ENCODE results near the gene DHRSX.
"Not testable (repeated sequence)": the region's sequence is repeated elsewhere in the genome, so short reads cannot be mapped to it uniquely, and the experiment has no call there.

The DHRSX gene

DNA sequence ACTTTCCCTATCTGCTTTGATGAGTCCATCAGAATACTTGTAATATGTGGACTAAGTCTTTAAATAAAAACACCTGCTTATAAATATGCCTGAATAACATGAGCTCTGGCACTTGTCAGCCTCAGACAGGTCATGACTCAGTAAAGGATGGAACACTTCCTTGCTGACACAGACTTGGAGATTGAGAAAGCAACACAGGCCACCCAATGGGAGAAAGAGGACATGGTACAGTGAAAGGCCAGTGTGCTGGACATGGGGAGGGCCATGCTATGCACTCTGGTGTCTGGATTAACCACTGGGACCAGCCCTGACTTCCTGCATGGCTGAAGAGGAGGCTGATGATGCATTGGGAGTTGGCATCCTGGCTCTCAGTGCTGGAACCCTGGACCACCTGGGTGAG lies 149.5 kb downstream of the DHRSX start:
- DNase-seq (ENCODE audit: low read depth in 3 of 3): no peak

DNA sequence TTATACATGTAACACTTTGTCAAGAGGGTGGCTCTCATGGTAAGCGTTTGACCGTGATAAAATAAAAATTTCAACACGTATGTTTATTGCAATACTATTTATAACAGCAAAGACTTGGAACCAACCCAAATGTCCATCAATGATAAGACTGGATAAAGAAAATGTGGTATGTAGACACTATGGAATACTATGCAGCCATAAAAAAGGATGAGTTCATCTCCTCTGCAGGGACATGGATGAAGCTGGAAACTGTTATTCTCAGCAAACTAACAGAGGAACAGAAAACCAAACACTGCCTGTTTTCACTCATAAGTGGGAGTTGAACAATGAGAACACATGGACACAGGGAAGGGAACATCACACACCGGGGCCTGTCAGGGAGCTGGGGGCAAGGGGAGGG lies 150.1 kb downstream of the DHRSX start:
- not testable (repeated sequence) for DNase-seq (ENCODE audit: low read depth in 3 of 3)

DNA sequence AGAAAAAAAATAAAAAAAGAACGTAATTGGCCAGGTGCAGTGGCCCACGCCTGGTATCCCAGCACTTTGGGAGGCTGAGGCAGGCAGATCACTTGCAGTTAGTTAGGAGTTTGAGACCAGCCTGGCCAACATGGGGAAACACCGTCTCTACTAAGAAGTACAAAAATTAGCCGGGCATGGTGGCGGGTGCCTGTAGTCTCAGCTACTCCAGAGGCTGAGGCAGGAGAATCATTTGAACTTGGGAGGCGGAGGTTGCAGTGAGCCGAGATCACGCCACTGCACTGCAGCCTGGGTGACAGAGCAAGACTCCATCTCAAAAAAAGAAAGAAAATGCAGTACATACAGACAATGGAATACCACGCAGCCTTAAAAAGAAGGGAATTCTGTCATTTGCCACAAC lies 150.7 kb downstream of the DHRSX start:
- not testable (repeated sequence) for DNase-seq (ENCODE audit: low read depth in 3 of 3)

DNA sequence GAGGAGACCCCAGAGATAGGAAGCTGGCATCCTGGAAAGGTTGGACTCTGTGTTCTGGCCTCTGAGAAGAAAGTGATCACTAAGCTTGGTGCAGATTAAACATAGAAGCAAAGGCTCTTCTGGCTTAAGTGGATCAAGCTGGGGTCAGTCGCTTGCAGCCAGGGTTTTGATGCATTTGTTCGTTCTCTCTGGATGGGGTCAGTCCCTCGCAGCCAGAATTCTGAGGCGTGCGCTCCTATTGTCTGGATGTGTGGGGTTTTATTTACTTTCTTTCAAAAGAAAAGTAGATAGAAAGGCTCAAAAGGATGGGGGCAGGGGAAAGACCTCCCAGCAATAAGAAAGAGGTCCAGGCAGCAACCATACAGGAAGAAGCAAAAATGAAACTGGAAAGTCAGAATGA lies 152.6 kb downstream of the DHRSX start:
- no peak for DNase-seq (ENCODE audit: low read depth in 3 of 3)

DNA sequence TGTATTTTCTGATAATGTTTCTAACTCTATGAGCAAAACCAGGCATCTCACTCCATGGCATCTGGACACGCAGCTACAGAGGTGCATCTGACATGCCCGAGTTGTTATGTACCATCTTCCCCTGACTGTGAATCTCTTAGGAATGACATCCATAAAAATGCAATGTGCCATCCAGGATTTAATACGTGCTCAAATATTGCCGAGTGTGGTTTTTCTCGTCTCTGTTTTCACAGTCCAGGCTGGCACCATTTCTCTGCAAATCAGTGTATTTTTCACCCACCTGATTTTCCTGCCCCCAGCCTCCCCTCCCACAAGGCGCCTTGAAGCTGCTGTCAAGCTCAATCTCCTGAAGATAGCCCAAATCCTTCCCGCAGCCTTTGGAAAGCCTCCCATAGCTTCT lies 154.6 kb downstream of the DHRSX start:
- DNase-seq (ENCODE audit: low read depth in 3 of 3): no peak

DNA sequence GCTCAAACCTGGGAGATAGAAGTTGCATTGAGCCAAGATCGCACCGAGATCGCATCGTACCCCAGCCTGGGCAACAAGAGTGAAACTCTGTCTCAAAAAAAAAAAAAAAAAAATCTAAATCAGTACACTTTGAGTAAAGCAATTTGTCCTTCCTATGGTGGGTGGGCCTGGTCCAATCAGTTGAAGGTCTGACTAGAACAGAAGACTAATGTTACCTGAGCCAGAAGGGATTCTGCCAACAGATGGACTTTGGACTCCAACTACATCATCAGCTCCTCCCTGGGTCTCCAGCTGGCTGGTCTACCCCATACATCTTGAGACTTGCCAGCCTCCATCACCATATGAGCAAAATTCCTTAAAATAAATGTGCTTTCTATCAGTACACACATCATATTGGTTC lies 155.2 kb downstream of the DHRSX start:
- no peak for DNase-seq (ENCODE audit: low read depth in 3 of 3)

DNA sequence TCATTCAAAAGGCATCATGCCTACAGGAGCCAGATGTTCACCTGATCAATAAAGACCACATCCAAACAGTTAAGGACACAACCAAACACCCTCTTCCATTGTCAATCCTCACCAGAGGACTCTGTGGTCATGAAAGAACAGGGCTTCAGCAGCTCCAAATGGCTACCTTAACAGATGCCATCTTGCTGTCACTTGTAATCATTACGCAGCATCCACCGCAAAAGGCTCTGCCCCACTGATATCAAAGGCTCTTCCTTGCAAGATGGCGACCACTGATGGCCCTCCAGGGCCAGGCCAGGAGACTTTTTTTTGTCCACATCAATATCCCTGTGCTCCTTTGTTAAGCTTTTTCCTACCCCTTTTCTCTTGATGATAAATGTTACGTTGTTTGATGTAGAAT lies 157.4 kb downstream of the DHRSX start:
- no peak for DNase-seq (ENCODE audit: low read depth in 3 of 3)

DNA sequence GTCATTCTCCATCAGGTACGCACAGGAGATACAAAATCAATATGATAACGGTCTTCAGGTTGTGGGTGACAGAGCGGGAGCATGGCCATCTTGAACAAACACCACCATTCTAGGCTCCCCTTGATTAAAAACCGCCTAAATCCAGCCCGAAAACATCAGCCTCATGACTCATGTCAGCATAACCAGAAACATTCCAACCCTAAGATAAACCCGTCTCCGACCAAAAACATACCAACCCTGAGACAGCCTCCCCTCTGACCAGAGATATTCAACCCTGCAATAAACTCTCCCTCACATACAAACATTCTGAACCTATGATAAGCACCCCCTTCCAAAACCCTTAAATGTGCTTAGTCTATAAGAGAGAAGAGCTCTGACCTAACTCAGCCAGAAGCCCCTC lies 157.9 kb downstream of the DHRSX start:
- no peak for DNase-seq (ENCODE audit: low read depth in 3 of 3)

DNA sequence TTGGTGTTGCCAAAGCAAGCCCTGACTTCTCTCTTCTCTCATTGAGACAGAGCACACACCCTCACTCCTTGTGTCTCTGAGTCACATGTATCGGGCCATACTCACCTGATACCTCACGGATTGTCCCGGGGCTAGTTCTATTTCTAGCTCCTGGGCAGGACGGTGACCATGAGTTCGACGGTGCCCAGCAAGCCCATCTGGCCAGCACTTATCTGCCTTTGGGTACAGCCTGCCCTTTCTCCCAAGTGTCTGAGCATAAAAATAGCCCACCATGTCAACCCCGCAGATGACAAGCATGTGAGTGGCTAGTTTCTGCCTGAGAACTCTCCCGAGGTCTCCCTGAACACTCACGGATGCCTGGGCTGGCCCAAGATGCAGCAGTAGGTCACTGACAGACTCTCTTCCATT lies 158.5 kb downstream of the DHRSX start:
- no peak for DNase-seq (ENCODE audit: low read depth in 3 of 3)

DNA sequence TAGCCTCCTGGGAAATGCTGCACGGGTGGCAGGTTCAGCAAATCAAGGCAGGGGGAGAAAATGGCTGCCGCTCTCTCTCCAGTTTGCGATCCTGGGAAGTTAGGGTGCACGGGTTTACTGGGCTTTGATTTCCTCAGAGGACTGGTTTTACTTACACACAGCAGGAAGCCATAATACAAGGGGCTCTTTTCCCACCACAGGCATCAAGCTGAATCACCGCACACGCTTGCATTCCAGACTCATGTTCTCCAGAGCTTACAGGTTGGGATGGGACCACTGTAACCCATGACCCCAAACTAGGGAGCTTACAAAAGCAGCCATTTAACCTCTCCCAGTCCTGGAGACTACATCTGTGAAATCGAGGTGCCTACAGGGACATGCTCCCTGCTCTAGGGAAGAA lies 159.8 kb downstream of the DHRSX start:
- no peak for DNase-seq (ENCODE audit: low read depth in 3 of 3)

DNA sequence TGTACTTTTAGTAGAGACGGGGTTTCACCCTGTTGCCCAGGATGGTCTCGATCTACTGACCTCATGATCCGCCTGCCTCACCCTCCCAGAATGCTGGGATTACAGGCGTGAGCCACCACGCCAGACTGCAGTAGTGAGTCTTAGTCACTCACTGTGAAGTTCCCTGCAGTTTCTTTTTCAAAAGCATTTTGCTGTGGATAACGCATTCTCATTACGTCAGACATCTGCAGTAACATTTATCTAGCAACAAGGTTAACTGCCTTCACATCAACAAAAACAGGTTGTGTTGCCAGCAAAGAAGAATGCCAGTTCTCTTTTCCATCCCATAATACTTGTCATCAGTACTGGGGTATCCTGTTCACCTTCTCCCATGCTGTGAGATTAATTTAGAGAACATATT lies 164.6 kb downstream of the DHRSX start:
- no peak for DNase-seq (ENCODE audit: low read depth in 3 of 3)

DNA sequence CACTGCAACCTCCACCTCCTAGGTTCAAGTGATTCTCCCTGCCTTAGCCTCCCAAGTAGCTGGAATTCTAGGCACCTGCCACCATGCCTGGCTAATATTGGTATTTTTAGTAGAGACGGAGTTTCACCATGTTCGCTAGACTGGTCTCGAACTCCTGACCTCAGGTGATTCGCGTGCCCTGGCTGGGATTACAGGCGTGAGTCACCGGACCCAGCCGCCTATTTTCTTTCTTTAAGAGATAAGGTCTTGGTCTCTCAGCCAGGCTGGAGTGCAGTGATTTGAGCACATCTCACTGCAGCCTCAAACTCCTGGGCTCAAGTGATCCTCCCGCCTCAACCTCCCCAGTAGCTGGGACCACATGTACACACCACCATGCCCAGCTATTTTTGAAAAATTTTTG lies 166.5 kb downstream of the DHRSX start:
- DNase-seq (ENCODE audit: low read depth in 3 of 3): no peak

DNA sequence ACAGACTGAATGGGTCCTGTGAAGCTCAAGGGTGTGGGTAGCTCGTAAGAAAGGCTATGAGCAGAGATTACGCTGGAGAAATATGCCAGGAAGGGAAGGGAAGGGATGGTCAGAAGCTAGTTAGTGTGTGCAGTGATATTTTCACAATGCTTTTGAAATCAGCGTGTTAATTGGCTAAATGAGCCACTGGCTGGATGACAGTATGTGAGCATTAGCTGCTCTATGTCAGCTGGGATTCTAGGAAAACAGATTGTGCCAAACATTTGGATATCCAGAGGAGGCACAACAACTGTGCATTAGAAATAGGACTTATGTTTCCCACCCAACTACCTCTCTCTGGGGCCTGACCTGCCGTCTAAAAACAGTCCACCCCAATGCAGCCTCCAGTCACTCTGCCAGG lies 168.5 kb downstream of the DHRSX start:
- no peak for DNase-seq (ENCODE audit: low read depth in 3 of 3)

DNA sequence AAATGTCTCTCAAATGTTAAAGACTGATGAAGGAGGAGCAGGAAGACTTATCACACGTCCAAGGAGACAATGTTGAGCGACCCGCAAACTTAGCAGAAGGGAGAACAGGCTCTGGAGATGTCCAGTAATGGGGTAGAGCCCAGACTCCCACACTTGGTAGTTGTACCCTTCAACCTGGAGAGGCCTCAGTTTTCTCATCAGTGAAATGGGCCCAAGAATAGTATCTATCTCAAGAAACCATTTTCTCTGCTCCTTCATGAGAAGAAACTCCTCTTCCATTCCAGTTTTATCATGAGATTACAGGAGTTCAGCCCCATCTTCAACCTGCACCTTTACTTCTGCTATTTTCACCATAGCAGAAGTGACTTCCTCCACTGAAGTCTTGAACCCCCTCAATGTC lies 169.9 kb downstream of the DHRSX start:
- DNase-seq (ENCODE audit: low read depth in 3 of 3): no peak

DNA sequence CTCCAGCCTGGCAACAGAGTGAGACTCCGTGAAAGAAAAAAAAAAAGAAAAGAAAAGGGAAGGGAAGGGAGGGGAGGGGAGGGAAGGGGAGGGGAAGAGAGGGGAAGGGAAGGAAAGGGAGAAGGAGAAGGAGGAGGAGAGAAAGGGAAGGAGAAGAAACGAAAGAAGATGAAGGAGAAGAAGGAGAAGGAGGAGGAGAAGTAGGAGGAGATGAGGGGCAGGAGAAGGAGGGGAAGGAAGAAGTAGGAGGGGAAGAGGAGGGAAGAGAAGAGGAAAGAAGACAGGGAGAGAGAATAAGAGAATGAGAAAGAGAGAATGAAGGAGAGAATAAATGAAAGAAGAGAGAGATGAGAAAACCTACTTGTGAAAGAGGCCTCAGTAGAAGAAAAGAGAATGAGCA lies 170.3 kb downstream of the DHRSX start:
- no peak for DNase-seq (ENCODE audit: low read depth in 3 of 3)

DNA sequence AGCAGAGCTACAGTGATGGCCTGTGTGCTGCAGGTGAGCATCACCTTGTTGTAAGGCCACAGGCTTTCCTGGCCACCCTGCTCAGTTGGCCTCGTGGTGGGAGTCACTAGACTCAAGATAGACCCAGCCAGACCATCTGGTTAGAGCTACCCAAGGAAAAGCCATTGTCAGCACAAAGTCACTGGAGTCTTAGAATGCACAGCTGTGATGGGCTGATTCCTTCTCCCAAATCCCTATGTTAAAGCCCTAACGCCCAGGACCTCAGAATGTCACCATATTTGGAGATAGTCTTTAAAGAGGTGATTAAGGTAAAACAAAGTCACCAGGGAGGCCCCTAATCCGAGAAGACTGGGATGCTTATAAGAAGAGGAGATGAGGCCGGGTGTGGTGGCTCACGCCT lies 173.4 kb downstream of the DHRSX start:
- no peak for DNase-seq (ENCODE audit: low read depth in 3 of 3)

DNA sequence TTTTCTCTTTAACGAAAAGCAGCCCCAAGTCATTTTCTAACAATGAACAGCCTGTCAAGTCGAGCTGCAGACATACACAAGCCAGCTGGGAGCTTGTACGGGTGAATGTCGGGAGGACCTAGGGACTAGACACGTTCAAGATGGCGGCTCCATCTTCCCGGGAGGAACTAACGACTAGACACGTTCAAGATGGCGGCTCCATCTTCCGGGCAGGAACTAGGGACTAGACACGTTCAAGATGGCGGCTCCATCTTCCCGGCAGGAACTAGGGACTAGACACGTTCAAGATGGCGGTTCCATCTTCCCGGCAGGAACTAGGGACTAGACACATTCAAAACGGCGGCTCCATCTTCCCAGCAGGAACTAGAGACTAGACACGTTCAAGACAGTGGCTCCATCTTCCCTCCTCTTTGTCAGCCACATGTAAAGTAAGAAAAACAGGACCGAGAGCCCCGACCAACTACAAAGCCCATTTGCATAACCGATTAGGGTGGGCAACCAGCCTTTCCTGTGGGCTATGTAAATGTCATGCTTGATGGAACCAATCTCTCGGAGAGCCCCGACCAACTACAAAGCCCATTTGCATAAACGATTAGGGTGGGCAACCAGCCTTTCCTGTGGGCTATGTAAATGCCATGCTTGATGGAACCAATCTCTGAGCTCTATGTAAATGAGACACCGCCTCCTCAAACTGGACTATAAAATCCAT lies 175.5 kb downstream of the DHRSX start:
- peak; percentile 3 to 7 (median 7) for DNase-seq (ENCODE audit: low read depth in 3 of 3)

DNA sequence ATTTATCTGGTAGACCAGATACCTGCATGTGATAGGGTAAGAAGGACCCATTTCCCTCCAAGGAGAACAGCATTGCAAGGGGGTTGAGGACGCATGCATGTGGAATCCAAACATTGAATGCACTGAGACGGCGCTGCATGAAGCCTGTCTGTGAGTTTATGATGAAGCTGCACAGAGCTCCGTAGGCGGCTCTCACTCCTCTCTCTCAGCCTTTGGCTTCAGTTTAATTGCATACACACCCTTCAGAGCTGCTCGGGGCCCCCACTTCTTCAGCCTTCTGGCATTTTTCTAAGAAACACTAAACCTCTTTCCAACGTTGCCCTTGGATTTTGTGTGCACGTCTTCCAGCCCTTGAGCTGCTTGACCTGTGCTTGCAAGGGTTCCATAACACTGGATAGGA lies 176.6 kb downstream of the DHRSX start:
- DNase-seq (ENCODE audit: low read depth in 3 of 3): no peak

DNA sequence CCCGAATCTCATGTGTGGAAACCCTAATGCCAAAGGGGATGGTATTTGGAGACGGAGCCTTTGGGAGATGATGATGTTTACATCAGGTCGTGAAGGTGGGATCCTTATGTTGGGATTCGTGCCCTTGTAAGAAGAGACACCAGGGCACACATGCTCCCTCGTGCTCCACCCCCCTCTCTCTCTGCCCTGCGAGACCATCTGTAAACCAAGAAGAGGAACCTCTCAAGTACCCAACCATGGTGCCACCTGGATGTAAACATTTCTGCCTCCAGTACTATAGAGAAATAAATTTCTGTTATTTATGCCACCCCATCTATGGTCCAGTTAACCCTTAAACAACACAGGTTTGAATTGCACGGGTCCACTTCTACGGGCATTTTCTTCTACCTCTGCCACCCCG lies 179.4 kb downstream of the DHRSX start:
- DNase-seq (ENCODE audit: low read depth in 3 of 3): no peak

DNA sequence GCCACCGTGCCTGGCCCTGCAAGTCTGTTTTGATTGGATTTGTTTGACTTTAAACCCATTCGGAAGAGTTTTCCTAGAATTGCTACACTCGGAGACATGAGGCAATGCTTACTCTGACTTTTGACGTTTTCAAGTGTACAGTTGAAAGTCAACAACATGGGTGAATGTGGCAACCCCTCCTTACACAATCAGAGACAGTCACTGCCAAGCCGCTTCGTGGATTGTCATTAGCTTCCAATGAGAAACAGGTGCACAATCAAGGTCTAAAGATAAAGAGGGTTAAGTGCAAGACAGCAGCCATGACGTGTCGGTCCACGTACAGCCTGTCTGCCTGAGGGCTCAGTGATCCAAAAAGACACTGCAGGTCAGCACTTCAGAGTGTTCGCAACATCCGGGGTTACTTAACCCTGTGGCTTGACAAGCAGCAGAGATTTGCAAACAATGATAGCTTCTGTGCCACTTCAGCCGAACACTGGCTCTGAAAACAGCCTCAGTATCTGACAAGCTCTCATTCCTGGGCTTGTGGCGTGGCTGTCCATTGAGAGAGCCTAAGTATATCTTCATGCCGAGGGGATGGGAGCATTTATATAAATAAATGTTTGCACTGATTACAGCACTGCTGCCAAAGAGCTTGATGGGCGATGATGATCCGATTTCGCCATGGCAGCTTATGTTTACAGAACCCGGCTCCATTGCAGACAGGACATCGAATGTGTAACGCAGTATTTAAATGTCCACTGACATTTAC lies 180.0 kb downstream of the DHRSX start:
- DNase-seq (ENCODE audit: low read depth in 3 of 3): no peak

DNA sequence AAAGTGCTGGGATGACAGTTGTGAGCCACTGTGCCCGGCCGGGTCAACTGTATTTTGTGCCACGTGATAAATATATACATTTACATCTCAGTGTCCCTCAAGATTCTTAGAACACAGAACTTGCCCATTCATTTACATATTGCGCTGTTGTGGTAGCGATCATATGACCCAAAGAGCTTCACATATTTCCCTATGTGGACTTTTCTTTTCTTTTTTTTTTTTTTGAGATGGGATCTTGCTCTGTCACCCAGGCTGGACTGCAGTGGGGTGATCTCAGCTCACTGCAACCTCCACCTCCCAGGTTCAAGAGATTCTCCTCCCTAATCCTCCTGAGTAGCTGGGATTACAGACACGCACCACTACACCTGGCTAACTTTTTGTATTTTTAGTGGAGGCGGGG lies 180.7 kb downstream of the DHRSX start:
- no peak for DNase-seq (ENCODE audit: low read depth in 3 of 3)

DNA sequence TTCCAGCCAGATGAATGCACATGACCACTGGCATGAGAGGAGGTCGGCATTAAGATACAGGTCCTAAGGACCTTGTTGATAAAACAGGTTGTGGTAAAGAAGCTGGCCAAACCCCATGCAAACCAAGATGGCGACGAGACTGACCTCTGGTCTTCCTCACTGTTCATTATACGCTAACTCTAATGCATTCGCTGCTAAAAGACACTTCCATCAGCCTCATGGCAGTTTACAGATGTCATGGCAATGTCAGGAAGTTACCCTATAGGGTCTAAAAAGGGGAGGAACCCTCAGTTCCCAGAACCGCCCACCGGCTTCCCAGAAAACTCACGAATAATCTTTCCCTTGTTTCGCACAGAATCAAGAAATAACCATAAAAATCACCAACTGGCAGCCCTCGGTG lies 182.4 kb downstream of the DHRSX start:
- DNase-seq (ENCODE audit: low read depth in 3 of 3): no peak

DNA sequence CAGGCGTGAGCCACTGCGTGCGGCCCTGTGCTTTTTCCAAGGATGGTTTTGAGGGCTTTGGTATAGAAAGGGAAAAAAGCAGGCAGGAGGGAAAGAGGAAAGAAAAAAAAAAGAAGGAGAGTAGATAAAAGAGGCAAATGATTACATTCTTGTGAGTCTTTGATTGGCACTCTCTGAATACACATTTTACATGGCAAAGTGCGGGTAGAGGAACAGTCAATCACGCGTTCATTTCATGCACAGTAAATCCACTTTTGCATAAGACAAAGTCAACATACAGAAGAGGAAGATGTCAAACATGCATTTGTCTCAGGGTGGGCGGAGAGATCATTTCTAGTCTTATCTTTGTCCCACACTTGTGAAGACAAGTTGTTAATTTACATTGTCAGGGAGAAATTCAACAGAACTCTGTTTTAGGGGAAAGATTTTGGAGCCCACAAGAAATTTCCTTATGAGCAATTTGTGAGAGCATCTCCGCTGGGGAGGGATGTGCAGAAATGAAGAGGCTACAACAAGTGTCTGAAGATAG lies 183.2 kb downstream of the DHRSX start:
- no peak for DNase-seq (ENCODE audit: low read depth in 3 of 3)

Measured in stimulated activated CD4-positive, alpha-beta T cell treated with anti-CD3 and anti-CD28 coated beads, TNF-alpha, amount 100 ng/mL, for 48 hours (primary cell).